Kidney (tissue), 22 donors: ENCODE results near the gene CMC4. TPM values are rescaled to one million over a fixed set of nuclear protein-coding genes. Genes with fewer than 3 reads are reported as not detected.

Source experiments
- DNase-seq, 5 donors: peaks; one replicate each; pipeline ENCODE4 v3.0.0-alpha.2; 2013 to 2020
- FAIRE-seq: peaks from 2 replicates; lab custom pipeline; 2012; peaks lifted over from hg19 to GRCh38; lab: Jason Lieb, UNC
- H3K27ac ChIP-seq, 2 donors: one replicate each; pipeline ENCODE4 v1.7.0; 2013; ENCODE audit warnings: low read depth in 2 of 2, low read length in 2 of 2, inconsistent platforms in 1 of 2
- H3K27me3 ChIP-seq: one replicate; pipeline ENCODE4 v1.7.1; 2013; ENCODE audit warnings: low read length, inconsistent platforms; ENCODE audit not compliant: control insufficient read depth, insufficient read depth
- H3K36me3 ChIP-seq, 3 donors: one replicate each; pipeline versions ENCODE4 v1.7.0 to v1.7.1; 2013; ENCODE audit warnings: low read length in 3 of 3, control low read depth in 1 of 3, inconsistent platforms in 1 of 3; ENCODE audit not compliant: insufficient read depth in 3 of 3, control insufficient read depth in 2 of 3
- H3K4me1 ChIP-seq, 3 donors: one replicate each; pipeline versions ENCODE4 v1.7.0 to v1.7.1; 2013; ENCODE audit warnings: low read length in 3 of 3, inconsistent platforms in 1 of 3, low read depth in 1 of 3; ENCODE audit not compliant: control insufficient read depth in 2 of 3, insufficient read depth in 2 of 3
- H3K4me3 ChIP-seq, 3 donors: one replicate each; pipeline versions ENCODE4 v1.7.0 to v1.8.1; 2013; ENCODE audit warnings: low read length in 3 of 3, control low read depth in 1 of 3, inconsistent platforms in 1 of 3
- H3K9ac ChIP-seq, 3 donors: one replicate each; pipeline versions ENCODE4 v1.7.0 to v1.7.1; 2013; ENCODE audit warnings: low read length in 3 of 3, control low read depth in 1 of 3, inconsistent platforms in 1 of 3
- H3K9me3 ChIP-seq, 3 donors: one replicate each; pipeline versions ENCODE4 v1.7.0 to v1.7.1; 2013; ENCODE audit warnings: low read length in 3 of 3, control low read depth in 1 of 3, inconsistent platforms in 1 of 3; ENCODE audit not compliant: control insufficient read depth in 2 of 3, insufficient read depth in 1 of 3
- intact Hi-C: fragments of 100-400 bp; cut with DNase I; formaldehyde crosslinking; loops from one replicate; pipeline ENCODE4 v1.11.1; 2022
- long read RNA-seq, 10 donors: library from polyadenylated mRNA in 1 of 10; unstranded in 1 of 10; transcript quantifications; one replicate each; pipeline ENCODE4 v2.0.0 and lab custom pipeline, GENCODE V29; 2021 to 2026
- polyA plus RNA-seq: library from polyadenylated mRNA; stranded (reverse); fragments of 350-450 nt; fragmentation: Illumina TruSeq; extraction: RNeasy Lipid Tissue Mini Kit (QIAGEN cat#74804); gene quantifications from one replicate; pipeline ENCODE4 v1.2.3, GENCODE V29; 2014; ENCODE audit warnings: low read depth, low replicate concordance; ENCODE audit not compliant: insufficient read depth
- total RNA-seq: library from RNA; stranded (reverse); fragmentation: NEBNext Ultra II Directional; extraction: Animal tissue kit (Norgen Biotek cat#: 25700); gene quantifications from one replicate; pipeline ENCODE4 v1.2.1, GENCODE V29; 2021
- TF ChIP-seq, protein P1 (sequence below): IDR thresholded peaks from 3 replicates; pipeline ENCODE4 v1.5.1; 2012; ENCODE audit warnings: mild to moderate bottlenecking, moderate library complexity, borderline replicate concordance; ENCODE audit not compliant: insufficient read depth; ENCODE audit errors: extremely low read depth
- donor health status: control.
- donor health status: control.
- donor health status: control.
- donor health status: control.
- donor health status: control.
- donor health status: DM: yes; HTN: yes; CAD: no.
- donor health status: Normal renal cell carcinoma (clear cell type).

Gene CMC4, protein sequence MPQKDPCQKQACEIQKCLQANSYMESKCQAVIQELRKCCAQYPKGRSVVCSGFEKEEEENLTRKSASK
- 6.6 TPM for total RNA-seq
- polyA plus RNA-seq: 26.2 TPM
- long read RNA-seq, donor 1, transcript CMC4-202 (3 exons, 1,107 nt): major isoform, 11 of 11 reads
- long read RNA-seq, donor 1, partial matches to known transcripts: 0 of 11 reads
- long read RNA-seq, donor 1, other reads (novel, unspliced or antisense): 0 of 11 reads
- long read RNA-seq, donor 2, transcript CMC4-202 (3 exons, 1,107 nt): major isoform, 10 of 10 reads
- long read RNA-seq, donor 2, partial matches to known transcripts: 0 of 10 reads
- long read RNA-seq, donor 2, other reads (novel, unspliced or antisense): 0 of 10 reads
- long read RNA-seq, donor 3, transcript CMC4-202 (3 exons, 1,107 nt): major isoform, 12 of 12 reads
- long read RNA-seq, donor 3, partial matches to known transcripts: 0 of 12 reads
- long read RNA-seq, donor 3, other reads (novel, unspliced or antisense): 0 of 12 reads
- long read RNA-seq, donor 4, transcript CMC4-202 (3 exons, 1,107 nt): major isoform, 11 of 11 reads
- long read RNA-seq, donor 4, partial matches to known transcripts: 0 of 11 reads
- long read RNA-seq, donor 4, other reads (novel, unspliced or antisense): 0 of 11 reads
- long read RNA-seq, donor 5: 0 reads
- long read RNA-seq, donor 6, transcript CMC4-202 (3 exons, 1,107 nt): major isoform, 15 of 20 reads
- long read RNA-seq, donor 6, partial matches to known transcripts: 0 of 20 reads
- long read RNA-seq, donor 6, other reads (novel, unspliced or antisense): 5 of 20 reads
- long read RNA-seq, donor 7, transcript CMC4-202 (3 exons, 1,107 nt): major isoform, 10 of 13 reads
- long read RNA-seq, donor 7, partial matches to known transcripts: 0 of 13 reads
- long read RNA-seq, donor 7, other reads (novel, unspliced or antisense): 3 of 13 reads
- long read RNA-seq, donor 8, transcript CMC4-202 (3 exons, 1,107 nt): major isoform, 12 of 12 reads
- long read RNA-seq, donor 8, partial matches to known transcripts: 0 of 12 reads
- long read RNA-seq, donor 8, other reads (novel, unspliced or antisense): 0 of 12 reads
- long read RNA-seq, donor 9, transcript CMC4-202 (3 exons, 1,107 nt): major isoform, 6 of 6 reads
- long read RNA-seq, donor 9, partial matches to known transcripts: 0 of 6 reads
- long read RNA-seq, donor 9, other reads (novel, unspliced or antisense): 0 of 6 reads
- long read RNA-seq, donor 10, transcript CMC4-202 (3 exons, 1,107 nt): major isoform, 8 of 15 reads
- long read RNA-seq, donor 10, partial matches to known transcripts: 7 of 15 reads
- long read RNA-seq, donor 10, other reads (novel, unspliced or antisense): 0 of 15 reads

DNA sequence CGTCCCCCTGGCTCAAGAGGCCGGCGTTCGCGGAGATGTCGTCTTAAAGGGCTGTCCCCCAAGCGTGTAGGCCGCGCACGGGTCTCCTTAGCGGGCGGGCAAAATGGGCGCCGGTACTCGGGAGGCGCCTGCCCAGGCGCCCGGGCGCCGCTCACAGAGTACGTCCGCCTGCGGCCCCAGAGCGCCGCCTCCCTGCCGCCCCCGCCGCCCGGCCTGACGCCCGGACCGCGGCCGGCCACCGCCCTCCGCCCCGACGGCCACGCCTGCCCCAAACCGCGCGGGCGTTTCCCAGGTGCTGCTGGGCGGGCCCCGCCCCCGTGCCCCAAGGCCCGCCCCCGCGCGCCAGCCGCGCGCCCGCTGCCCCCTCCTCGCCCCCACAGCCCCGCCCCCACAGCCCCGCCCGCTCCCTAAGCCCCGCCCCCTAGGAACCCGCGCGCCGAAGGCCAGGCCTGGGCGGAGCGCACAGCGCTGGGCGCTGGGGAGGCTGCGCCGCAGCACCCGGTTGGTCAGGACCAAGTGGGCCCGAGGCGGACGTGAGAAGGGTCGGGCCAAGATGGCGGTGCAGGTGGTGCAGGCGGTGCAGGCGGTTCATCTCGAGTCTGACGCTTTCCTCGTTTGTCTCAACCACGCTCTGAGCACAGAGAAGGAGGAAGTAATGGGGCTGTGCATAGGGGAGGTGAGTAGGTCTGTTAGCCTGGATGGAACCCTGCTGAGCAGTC is at the start of gene CMC4, which contains the start of the genes BRCC3 and MTCP1:
Gene CMC4, minus strand, starts transcription at position 162 of the 719 bp plus-strand sequence. CDS start 7,113 bp downstream, outside the sequence.
Gene BRCC3, plus strand, starts transcription at position 534 of the 719 bp plus-strand sequence. Its CDS starts 20 bp downstream, at position 554.
Gene MTCP1, minus strand, starts transcription at position 162 of the 719 bp plus-strand sequence. CDS start 5,126 bp downstream, outside the sequence.
- Histone ChIP-seq H3K9me3 (no peaks in the 10 kb centered on the region), H3K27me3 (no peaks in the 10 kb centered on the region), H3K36me3 (peaks cover 0 to 4% (median 2%) of the 10 kb centered on the region in 3 donors), H3K4me1 (no peaks in the 10 kb centered on the region), H3K4me3 (peak within 1 kb of the TSS; percentile 84 to 87 (median 86)), H3K27ac (peak within 1 kb of the TSS; percentile 75 to 78), H3K9ac (peak within 1 kb of the TSS; percentile 55 to 77 (median 69))
- TF ChIP-seq, protein P1, sequence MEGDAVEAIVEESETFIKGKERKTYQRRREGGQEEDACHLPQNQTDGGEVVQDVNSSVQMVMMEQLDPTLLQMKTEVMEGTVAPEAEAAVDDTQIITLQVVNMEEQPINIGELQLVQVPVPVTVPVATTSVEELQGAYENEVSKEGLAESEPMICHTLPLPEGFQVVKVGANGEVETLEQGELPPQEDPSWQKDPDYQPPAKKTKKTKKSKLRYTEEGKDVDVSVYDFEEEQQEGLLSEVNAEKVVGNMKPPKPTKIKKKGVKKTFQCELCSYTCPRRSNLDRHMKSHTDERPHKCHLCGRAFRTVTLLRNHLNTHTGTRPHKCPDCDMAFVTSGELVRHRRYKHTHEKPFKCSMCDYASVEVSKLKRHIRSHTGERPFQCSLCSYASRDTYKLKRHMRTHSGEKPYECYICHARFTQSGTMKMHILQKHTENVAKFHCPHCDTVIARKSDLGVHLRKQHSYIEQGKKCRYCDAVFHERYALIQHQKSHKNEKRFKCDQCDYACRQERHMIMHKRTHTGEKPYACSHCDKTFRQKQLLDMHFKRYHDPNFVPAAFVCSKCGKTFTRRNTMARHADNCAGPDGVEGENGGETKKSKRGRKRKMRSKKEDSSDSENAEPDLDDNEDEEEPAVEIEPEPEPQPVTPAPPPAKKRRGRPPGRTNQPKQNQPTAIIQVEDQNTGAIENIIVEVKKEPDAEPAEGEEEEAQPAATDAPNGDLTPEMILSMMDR: no peak
- intact Hi-C loops: no loop called here
- FAIRE-seq (no peak), DNase-seq (peak; percentile 82 to 94 (median 89))

DNA sequence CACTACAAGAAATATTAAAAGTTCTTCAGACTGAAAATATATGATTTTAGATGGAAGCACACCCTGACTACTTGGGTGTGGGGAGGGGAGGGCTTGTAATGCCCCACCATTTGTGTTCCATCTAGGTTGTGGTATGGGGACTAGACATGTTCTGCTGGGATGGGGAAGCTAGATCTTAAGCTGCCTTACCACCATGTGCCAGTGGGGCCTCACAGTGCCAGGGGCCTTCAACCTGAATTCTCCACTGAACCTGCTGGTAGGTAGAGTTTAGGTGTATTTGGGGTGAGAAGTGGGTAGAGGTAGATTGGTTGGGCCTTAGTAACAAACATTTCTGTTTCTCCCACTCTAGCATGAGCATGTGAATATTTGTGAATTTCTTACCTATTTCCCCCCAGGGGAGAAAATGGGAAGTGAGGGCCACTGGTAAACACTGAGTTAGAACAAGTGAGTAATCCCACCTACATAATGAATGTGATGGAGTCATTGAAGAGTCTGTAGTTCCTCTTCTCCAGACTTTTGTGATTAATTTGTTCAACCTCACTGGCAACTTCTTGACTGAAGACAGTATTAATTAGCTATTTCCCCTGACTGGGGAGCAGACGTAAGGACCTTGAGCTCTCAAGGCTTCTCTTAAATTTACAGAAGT is 44.4 kb upstream of the CMC4 start:
- H3K4me1 ChIP-seq: no peaks in the 10 kb centered on the region
- H3K27me3 ChIP-seq: no peaks in the 10 kb centered on the region
- no peaks in the 10 kb centered on the region for H3K9me3 ChIP-seq
- no peak overlapping the region for H3K4me3 ChIP-seq
- no peak for FAIRE-seq
- H3K9ac ChIP-seq: no peak overlapping the region
- intact Hi-C loops: no loop called here
- no peaks in the 10 kb centered on the region for H3K36me3 ChIP-seq
- H3K27ac ChIP-seq: no peak overlapping the region
- no peak for DNase-seq
- TF ChIP-seq, protein P1: no peak
